Stimulated activated CD8-positive, alpha-beta memory T cell treated with anti-CD3 and anti-CD28 coated beads, Interleukin-2, amount 100 ng/mL, for 48 hours (primary cell): ENCODE results near the gene DDR2.
"Not testable (repeated sequence)": the region's sequence is repeated elsewhere in the genome, so short reads cannot be mapped to it uniquely, and the experiment has no call there.

Source experiments
- DNase-seq, 2 donors: peaks; one replicate each; pipeline ENCODE4 v3.0.0-alpha.2; 2020; ENCODE audit warnings: low read depth in 2 of 2

The DDR2 gene

GRCh38 chr1:162724583-162725120 is 92.4 kb downstream of the DDR2 start:
- no peak for DNase-seq

GRCh38 chr1:162725301-162725837 is 93.1 kb downstream of the DDR2 start:
- no peak for DNase-seq

GRCh38 chr1:162726555-162726954 is 94.3 kb downstream of the DDR2 start:
- no peak for DNase-seq

- DNase-seq: not testable (repeated sequence)
These were observed 95.2 kb downstream of the DDR2 start for GRCh38 chr1:162727493-162727892.

GRCh38 chr1:162728573-162728972 is 96.3 kb downstream of the DDR2 start:
- DNase-seq: no peak

GRCh38 chr1:162729195-162729774 is 97.0 kb downstream of the DDR2 start:
- not testable (repeated sequence) for DNase-seq

GRCh38 chr1:162732094-162732493 is 99.8 kb downstream of the DDR2 start:
- DNase-seq: no peak

GRCh38 chr1:162732566-162733335 is 100.5 kb downstream of the DDR2 start:
- no peak for DNase-seq

- DNase-seq: no peak
These were observed 101.0 kb downstream of the DDR2 start for GRCh38 chr1:162733336-162733590.

- no peak for DNase-seq
These were observed 101.8 kb downstream of the DDR2 start for GRCh38 chr1:162734047-162734446.

GRCh38 chr1:162736184-162736583 is 103.9 kb downstream of the DDR2 start:
- no peak for DNase-seq

- DNase-seq: no peak
These were observed 104.4 kb downstream of the DDR2 start for GRCh38 chr1:162736633-162737067.

GRCh38 chr1:162740755-162741154 is 108.5 kb downstream of the DDR2 start:
- DNase-seq: no peak

- DNase-seq: no peak
These were observed 109.3 kb downstream of the DDR2 start for GRCh38 chr1:162741574-162741973.

- not testable (repeated sequence) for DNase-seq
These were observed 114.1 kb downstream of the DDR2 start for GRCh38 chr1:162746264-162746942.

- no peak for DNase-seq
These were observed 120.9 kb downstream of the DDR2 start for GRCh38 chr1:162753001-162753658.

- no peak for DNase-seq
These were observed 121.8 kb downstream of the DDR2 start for GRCh38 chr1:162753998-162754585.

GRCh38 chr1:162755306-162755705 is 123.0 kb downstream of the DDR2 start:
- DNase-seq: no peak

- no peak for DNase-seq
These were observed 124.3 kb downstream of the DDR2 start for GRCh38 chr1:162756523-162756922.

- DNase-seq: no peak
These were observed 125.2 kb downstream of the DDR2 start for GRCh38 chr1:162757476-162757875.

GRCh38 chr1:162765788-162766187 is 133.5 kb downstream of the DDR2 start:
- no peak for DNase-seq
